ENCODE results near the gene HPCAL1. TPM values are rescaled to one million over a fixed set of nuclear protein-coding genes. Genes with fewer than 3 reads are reported as not detected.

The HPCAL1 gene
- total RNA-seq, 2 experiments from 2014 or later: 109 to 114 TPM

DNA sequence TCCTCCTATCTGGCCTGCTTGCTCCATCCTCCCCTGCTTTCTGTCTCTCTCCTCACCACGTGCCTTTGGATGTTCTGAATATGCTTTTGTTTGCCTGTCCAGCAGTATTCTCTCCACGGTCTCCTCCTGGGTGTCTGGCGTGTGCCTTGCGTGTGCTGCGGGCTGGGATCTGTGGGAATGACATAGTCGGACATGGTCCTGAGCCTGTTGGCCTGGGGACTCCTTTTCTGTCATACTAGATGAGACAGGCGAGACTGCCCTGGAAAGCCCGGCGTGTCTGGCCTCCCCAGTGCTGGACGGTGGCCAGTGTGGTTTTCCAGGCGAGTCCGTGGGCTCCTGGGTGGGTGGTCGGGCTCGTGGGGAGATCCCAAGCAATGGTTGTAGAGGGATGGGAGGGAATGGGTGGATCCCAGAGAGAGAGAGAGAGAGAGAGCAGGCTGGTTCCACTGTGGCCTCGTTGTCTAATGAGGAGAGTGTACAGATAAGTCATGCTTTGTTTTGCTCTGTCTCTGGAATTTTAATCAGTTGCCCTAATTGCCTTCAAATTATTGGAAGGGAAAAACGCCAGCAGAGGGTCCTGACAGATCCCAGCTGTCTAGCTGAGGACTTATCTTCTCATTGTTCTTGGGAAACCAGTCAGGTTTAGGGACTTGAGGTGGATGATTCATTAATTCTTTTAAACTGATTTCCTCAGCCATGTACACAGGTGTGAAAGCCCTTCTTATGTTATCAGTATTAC, 58.3 kb downstream of the HPCAL1 start:
- intact Hi-C loops (cut with DNase I, micrococcal nuclease): no loop called here
- H3K36me3 Mint-ChIP-seq (ENCODE audit: low read depth): peaks cover 4% of the 10 kb centered on the region
- ATAC-seq (no peak), DNase-seq (no peak)
- ChIA-PET POLR2A (no interaction called here), CTCF (interaction anchor here (0.7 kb wide), 1 partner anchor 160 kb away, joined by 3 read pairs; no protein-coding TSS in a partner anchor)
- H3K4me3 Mint-ChIP-seq: no peak overlapping the region
- H3K9me3 Mint-ChIP-seq (ENCODE audit: low read depth): no peaks in the 10 kb centered on the region
- peaks cover 38% of the 10 kb centered on the region for H3K4me1 Mint-ChIP-seq
- H3K27ac Mint-ChIP-seq: peak overlapping the region; percentile 69
- H3K27me3 Mint-ChIP-seq: no peaks in the 10 kb centered on the region

GRCh38 chr2:10362096-10362897, 59.6 kb downstream of the HPCAL1 start:
- ChIA-PET CTCF (interaction anchor here (1.0 to 1.7 kb wide), 4 partner anchors 18 to 314 kb away, joined by 3 to 5 read pairs (median 4); no protein-coding TSS in a partner anchor), POLR2A (no interaction called here)
- no peak for DNase-seq
- Mint-ChIP-seq H3K4me1 (peaks cover 39% of the 10 kb centered on the region), H3K27ac (no peak overlapping the region), H3K36me3 (ENCODE audit: low read depth) (peaks cover 4% of the 10 kb centered on the region), H3K27me3 (no peaks in the 10 kb centered on the region), H3K4me3 (no peak overlapping the region), H3K9me3 (ENCODE audit: low read depth) (no peaks in the 10 kb centered on the region)
- intact Hi-C loops (cut with DNase I, micrococcal nuclease): no loop called here
- no peak for ATAC-seq

- POLR2A ChIA-PET: no interaction called here
- no peak for ATAC-seq
- peaks cover 43% of the 10 kb centered on the region for H3K4me1 Mint-ChIP-seq
Measured at GRCh38 chr2:10362898-10363454, 60.3 kb downstream of the HPCAL1 start.

GRCh38 chr2:10363861-10364610, 61.3 kb downstream of the HPCAL1 start:
- H3K4me1 Mint-ChIP-seq: peaks cover 45% of the 10 kb centered on the region
- H3K36me3 Mint-ChIP-seq (ENCODE audit: low read depth): peaks cover 4% of the 10 kb centered on the region
- POLR2A ChIA-PET: no interaction called here
- H3K4me3 Mint-ChIP-seq: no peak overlapping the region
- CTCF ChIA-PET: interaction anchor here (0.6 to 1.7 kb wide), 5 partner anchors 17 to 315 kb away, joined by 3 to 5 read pairs (median 4); no protein-coding TSS in a partner anchor
- no peak overlapping the region for H3K27ac Mint-ChIP-seq
- H3K27me3 Mint-ChIP-seq: no peaks in the 10 kb centered on the region
- ATAC-seq (no peak), DNase-seq (no peak)
- intact Hi-C loops (cut with DNase I, micrococcal nuclease): no loop called here
- no peaks in the 10 kb centered on the region for H3K9me3 Mint-ChIP-seq (ENCODE audit: low read depth)

More at GRCh38 chr2:10362898-10363454, 60.3 kb downstream of the HPCAL1 start:
- peaks cover 4% of the 10 kb centered on the region for H3K36me3 Mint-ChIP-seq (ENCODE audit: low read depth)
- intact Hi-C loops (cut with DNase I, micrococcal nuclease): no loop called here
- no peak overlapping the region for H3K27ac Mint-ChIP-seq
- H3K4me3 Mint-ChIP-seq: no peak overlapping the region
- H3K9me3 Mint-ChIP-seq (ENCODE audit: low read depth): no peaks in the 10 kb centered on the region
- DNase-seq: no peak
- CTCF ChIA-PET: interaction anchor here (1.3 to 1.7 kb wide), 3 partner anchors 18 to 314 kb away, joined by 4 to 5 read pairs (median 4); no protein-coding TSS in a partner anchor
- no peaks in the 10 kb centered on the region for H3K27me3 Mint-ChIP-seq

DNA sequence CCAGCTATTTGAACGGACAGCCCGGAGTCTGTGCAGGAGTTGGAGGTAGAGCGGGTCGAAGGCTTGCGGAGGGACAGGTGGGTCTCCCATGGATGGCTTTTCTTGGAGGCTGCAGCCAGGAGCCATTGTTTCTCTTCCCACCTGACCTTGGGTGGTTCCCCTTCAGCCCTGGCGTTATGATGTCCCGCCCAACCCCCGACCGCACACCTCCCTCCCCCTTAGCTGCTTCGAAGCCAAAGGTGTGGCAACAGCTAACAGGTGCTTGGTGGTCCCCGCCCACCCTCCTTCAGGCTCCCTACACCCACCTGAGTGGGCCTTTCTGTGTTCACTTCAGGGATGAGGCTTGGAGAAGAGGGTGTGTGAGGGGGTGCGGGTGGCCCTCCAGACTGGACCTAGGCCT, 62.7 kb downstream of the HPCAL1 start:
- no peaks in the 10 kb centered on the region for H3K9me3 Mint-ChIP-seq (ENCODE audit: low read depth)
- H3K4me3 Mint-ChIP-seq: no peak overlapping the region
- H3K27me3 Mint-ChIP-seq: no peaks in the 10 kb centered on the region
- no peak for ATAC-seq
- intact Hi-C loops (cut with DNase I, micrococcal nuclease): no loop called here
- ChIA-PET POLR2A (no interaction called here), CTCF (interaction anchor here (0.5 kb wide), 1 partner anchor 11 kb away, joined by 3 read pairs; no protein-coding TSS in a partner anchor)
- peaks cover 7% of the 10 kb centered on the region for H3K36me3 Mint-ChIP-seq (ENCODE audit: low read depth)
- no peak overlapping the region for H3K27ac Mint-ChIP-seq
- no peak for DNase-seq
- peaks cover 48% of the 10 kb centered on the region for H3K4me1 Mint-ChIP-seq

DNA sequence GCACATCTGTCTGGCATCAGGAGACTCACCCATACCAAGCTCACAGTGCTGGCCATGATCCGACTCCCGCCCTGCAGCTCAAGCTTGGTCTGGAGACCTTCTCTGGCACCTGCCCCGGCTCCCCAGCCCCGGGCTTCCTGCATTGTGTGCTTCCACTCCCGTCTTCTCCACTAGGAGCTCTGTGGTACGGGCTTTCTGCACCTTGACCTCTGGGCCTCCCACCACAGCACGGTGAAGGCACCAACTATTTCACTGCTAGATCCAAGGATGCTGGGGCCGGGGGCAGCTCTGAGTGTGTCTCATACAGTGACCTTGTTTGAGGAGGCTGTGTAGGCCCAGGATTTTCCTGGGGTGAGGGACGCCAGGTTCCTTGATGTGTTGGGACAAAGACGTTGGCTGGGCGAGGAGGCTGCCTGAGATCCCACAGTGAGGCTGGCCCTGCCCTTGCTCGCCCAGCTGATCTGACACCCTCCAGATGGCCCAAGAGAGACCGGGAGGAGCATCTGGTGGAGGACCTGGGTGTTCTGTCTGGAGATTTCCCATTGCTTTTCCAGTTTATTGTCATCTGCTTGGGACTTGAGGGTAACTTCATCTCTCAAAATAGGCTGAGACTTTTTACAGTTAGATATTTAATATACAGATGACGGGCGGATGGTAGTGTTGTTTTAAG, 64.0 kb downstream of the HPCAL1 start:
- Mint-ChIP-seq H3K4me3 (no peak overlapping the region), H3K9me3 (ENCODE audit: low read depth) (no peaks in the 10 kb centered on the region), H3K27me3 (no peaks in the 10 kb centered on the region), H3K4me1 (peaks cover 43% of the 10 kb centered on the region), H3K27ac (no peak overlapping the region), H3K36me3 (ENCODE audit: low read depth) (peaks cover 2% of the 10 kb centered on the region)
- DNase-seq (no peak), ATAC-seq (no peak)
- ChIA-PET POLR2A (no interaction called here), CTCF (interaction anchor here (1.3 kb wide), 1 partner anchor 17 kb away, joined by 6 read pairs; no protein-coding TSS in a partner anchor)
- intact Hi-C loops (cut with DNase I, micrococcal nuclease): no loop called here

DNA sequence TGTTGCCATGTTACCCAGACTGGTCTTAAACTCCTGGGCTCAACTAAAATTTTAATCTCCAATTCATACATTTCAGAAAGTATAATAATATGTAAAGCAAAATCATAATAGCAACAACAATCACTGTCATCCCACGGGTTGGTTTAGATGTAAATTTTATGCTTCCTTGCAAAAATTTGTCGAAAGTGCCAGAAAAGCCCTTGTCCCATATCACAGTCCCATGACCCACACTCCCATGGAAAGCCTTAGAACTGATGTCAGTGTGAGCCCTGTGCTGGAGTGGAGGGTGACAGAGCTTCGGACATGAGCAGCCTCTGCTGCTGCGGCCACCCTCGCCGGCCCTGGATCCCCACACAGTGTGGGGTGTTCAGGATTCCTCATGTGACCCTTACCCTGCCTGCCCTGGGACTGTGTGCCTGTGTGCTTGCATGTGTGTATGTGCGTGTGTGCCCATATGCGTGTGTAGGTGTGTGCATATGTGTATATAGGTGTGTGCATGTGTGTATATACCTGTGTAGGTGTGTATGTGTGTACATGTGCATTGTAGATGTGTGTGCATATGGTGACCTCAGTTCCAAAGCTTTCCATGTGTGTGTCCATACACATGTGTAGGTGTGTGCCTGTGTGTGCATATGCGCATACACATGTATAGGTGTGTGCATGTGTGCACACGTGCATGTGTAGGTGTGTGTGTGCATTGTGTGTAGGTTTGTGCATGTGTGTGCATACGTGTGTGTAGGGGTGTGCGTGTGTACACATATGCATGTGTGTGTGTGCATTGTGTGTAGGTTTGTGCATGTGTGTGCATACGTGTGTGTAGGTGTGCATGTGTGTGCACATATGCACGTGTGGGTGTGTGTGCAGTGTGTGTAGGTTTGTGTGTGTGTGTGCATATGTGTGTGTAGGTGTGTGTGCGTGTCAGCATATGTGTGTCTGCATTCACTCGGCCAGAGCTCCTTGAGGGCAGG, 65.1 kb downstream of the HPCAL1 start:
- H3K4me3 Mint-ChIP-seq: no peak overlapping the region
- no peak for DNase-seq
- no peaks in the 10 kb centered on the region for H3K9me3 Mint-ChIP-seq (ENCODE audit: low read depth)
- ATAC-seq: no peak
- peaks cover 2% of the 10 kb centered on the region for H3K36me3 Mint-ChIP-seq (ENCODE audit: low read depth)
- intact Hi-C loops (cut with DNase I, micrococcal nuclease): no loop called here
- POLR2A ChIA-PET: no interaction called here
- H3K4me1 Mint-ChIP-seq: peaks cover 39% of the 10 kb centered on the region
- no peak overlapping the region for H3K27ac Mint-ChIP-seq
- CTCF ChIA-PET: interaction anchor here (1.1 to 1.3 kb wide), 2 partner anchors 14 to 16 kb away, joined by 3 to 6 read pairs; no protein-coding TSS in a partner anchor
- H3K27me3 Mint-ChIP-seq: no peaks in the 10 kb centered on the region

GRCh38 chr2:10368491-10369231, 66.0 kb downstream of the HPCAL1 start:
- peaks cover 38% of the 10 kb centered on the region for H3K4me1 Mint-ChIP-seq
- ChIA-PET POLR2A (no interaction called here), CTCF (interaction anchor here (1.1 kb wide), 1 partner anchor 13 kb away, joined by 3 read pairs; no protein-coding TSS in a partner anchor)
- ATAC-seq (no peak), DNase-seq (no peak)
- H3K27ac Mint-ChIP-seq: no peak overlapping the region
- no peaks in the 10 kb centered on the region for H3K9me3 Mint-ChIP-seq (ENCODE audit: low read depth)
- H3K36me3 Mint-ChIP-seq (ENCODE audit: low read depth): peaks cover 2% of the 10 kb centered on the region
- no peak overlapping the region for H3K4me3 Mint-ChIP-seq
- intact Hi-C loops (cut with DNase I, micrococcal nuclease): no loop called here
- no peaks in the 10 kb centered on the region for H3K27me3 Mint-ChIP-seq

- POLR2A ChIA-PET: no interaction called here
Measured at GRCh38 chr2:10369269-10370255, 66.9 kb downstream of the HPCAL1 start.

More at GRCh38 chr2:10369269-10370255, 66.9 kb downstream of the HPCAL1 start:
- no peak for ATAC-seq
- H3K27ac Mint-ChIP-seq: peak overlapping the region; percentile 16
- intact Hi-C loops (cut with DNase I, micrococcal nuclease): no loop called here
- no peak for DNase-seq
- peaks cover 3% of the 10 kb centered on the region for H3K36me3 Mint-ChIP-seq (ENCODE audit: low read depth)
- CTCF ChIA-PET: interaction anchor here (0.8 kb wide), 1 partner anchor 13 kb away, joined by 3 read pairs; no protein-coding TSS in a partner anchor
- H3K4me3 Mint-ChIP-seq: no peak overlapping the region
- no peaks in the 10 kb centered on the region for H3K9me3 Mint-ChIP-seq (ENCODE audit: low read depth)
- H3K4me1 Mint-ChIP-seq: peaks cover 43% of the 10 kb centered on the region
- H3K27me3 Mint-ChIP-seq: no peaks in the 10 kb centered on the region
